ENCODE data around the gene WASHC4.

DNA sequence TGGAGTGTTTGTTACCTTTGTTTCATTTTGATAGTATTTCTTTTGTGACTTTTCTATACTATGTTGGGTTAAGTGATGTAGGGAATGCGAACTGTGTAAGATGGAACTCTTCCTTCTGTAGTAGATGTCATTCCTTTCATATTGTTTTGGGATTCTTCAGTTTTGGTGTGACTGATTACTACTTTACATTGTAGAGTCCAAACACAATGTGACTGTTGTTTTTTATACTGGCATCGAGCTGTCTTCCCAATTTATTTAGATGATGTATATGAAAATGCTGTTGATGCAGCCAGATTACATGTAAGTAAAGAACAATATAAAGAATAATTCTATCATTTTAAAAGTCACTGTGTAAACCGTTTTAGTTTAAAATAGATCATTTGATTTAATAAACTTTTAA lies 34.7 kb downstream of the WASHC4 start:
- no peak for TF ChIP-seq CTCF (IDR thresholded peaks at IDR 0.05; ENCODE audit: low read length)
- no peak for TF ChIP-seq EZH2phosphoT487 (IDR thresholded peaks at IDR 0.05; ENCODE audit: low read length)
- no peak for TF ChIP-seq EZH2 (optimal IDR thresholded peaks at IDR 0.05; ENCODE audit: low read depth, low read length)
